CD14-positive monocyte (primary cell): ENCODE data around the gene LLGL2. TPM values are rescaled to one million over a fixed set of nuclear protein-coding genes. Genes with fewer than 3 reads are reported as not detected.

Experiments used
- DNase-seq, 3 donors: peaks; one replicate each; pipeline ENCODE4 v3.0.0-alpha.2; 2011 to 2022
- H2AFZ ChIP-seq: 2 replicates; pipeline ENCODE4 v1.6.0; 2012; ENCODE audit warnings: mild to moderate bottlenecking, low read depth, low read length, inconsistent platforms; ENCODE audit not compliant: insufficient read depth, poor library complexity, severe bottlenecking
- H3K27ac ChIP-seq, 2 donors: 1 replicate in 1 of 2; 2 replicates in 1 of 2; pipeline ENCODE4 v1.5.1; 2012 to 2013; ENCODE audit warnings: low read length in 2 of 2, control low read depth in 1 of 2, inconsistent platforms in 1 of 2, low read depth in 1 of 2, mild to moderate bottlenecking in 1 of 2
- H3K27me3 ChIP-seq, 2 donors: one replicate each; pipeline versions ENCODE4 v1.6.0 to v1.6.1; 2011 to 2013; ENCODE audit warnings: low read length in 2 of 2; ENCODE audit not compliant: control insufficient read depth in 2 of 2, insufficient read depth in 2 of 2
- H3K36me3 ChIP-seq, 2 donors: replicated peaks in 1 of 2; 1 replicate in 1 of 2; 2 replicates in 1 of 2; pipeline versions ENCODE4 v1.5.1 to v1.6.1; 2012 to 2013; ENCODE audit warnings: low read length in 2 of 2, control low read depth in 1 of 2, inconsistent platforms in 1 of 2, mild to moderate bottlenecking in 1 of 2; ENCODE audit not compliant: insufficient read depth in 2 of 2, control insufficient read depth in 1 of 2
- H3K4me1 ChIP-seq, 2 donors: 1 replicate in 1 of 2; 2 replicates in 1 of 2; pipeline versions ENCODE4 v1.5.1 to v1.6.1; 2012 to 2013; ENCODE audit warnings: low read length in 2 of 2, control low read depth in 1 of 2, inconsistent platforms in 1 of 2, mild to moderate bottlenecking in 1 of 2, moderate library complexity in 1 of 2; ENCODE audit not compliant: insufficient read depth in 2 of 2, control insufficient read depth in 1 of 2
- H3K4me2 ChIP-seq: replicated peaks from 2 replicates; pipeline ENCODE3; 2012; ENCODE audit warnings: low read length, moderate library complexity, mild to moderate bottlenecking; ENCODE audit not compliant: poor library complexity, severe bottlenecking; ENCODE audit errors: extremely low read depth
- H3K4me3 ChIP-seq, 3 experiments: fragments of 200-600 bp in 1 of 3; sonication (generic) in 1 of 3; replicated peaks in 1 of 3; 1 replicate in 2 of 3; 2 replicates in 1 of 3; pipeline ENCODE4 v1.5.1; 2011 to 2013; ENCODE audit warnings: low read length in 3 of 3, mild to moderate bottlenecking in 3 of 3, control low read depth in 2 of 3, low read depth in 2 of 3, inconsistent platforms in 1 of 3, moderate library complexity in 1 of 3
- H3K79me2 ChIP-seq: 2 replicates; pipeline ENCODE4 v1.6.0; 2012; ENCODE audit warnings: mild to moderate bottlenecking, control low read depth, inconsistent platforms, low read length, moderate library complexity; ENCODE audit not compliant: insufficient read depth
- H3K9ac ChIP-seq: 2 replicates; pipeline ENCODE4 v1.6.0; 2017; ENCODE audit warnings: low read length, mild to moderate bottlenecking; ENCODE audit not compliant: insufficient read depth, poor library complexity, severe bottlenecking
- H3K9me3 ChIP-seq, 2 donors: replicated peaks in 1 of 2; 1 replicate in 1 of 2; 2 replicates in 1 of 2; pipeline versions ENCODE4 v1.5.1 to v1.6.1; 2012 to 2013; ENCODE audit warnings: low read length in 2 of 2, control low read depth in 1 of 2; ENCODE audit not compliant: control insufficient read depth in 1 of 2, insufficient read depth in 1 of 2
- H4K20me1 ChIP-seq: 2 replicates; pipeline ENCODE4 v1.6.0; 2012; ENCODE audit warnings: mild to moderate bottlenecking, low read length, control low read depth, moderate library complexity; ENCODE audit not compliant: insufficient read depth
- H3K27ac Mint-ChIP-seq, 7 donors: one replicate each; pipeline ENCODE4 v1.8.0; 2020; ENCODE audit warnings: mild to moderate bottlenecking in 7 of 7, mixed read lengths in 7 of 7, moderate library complexity in 6 of 7, inconsistent platforms in 2 of 7
- H3K27me3 Mint-ChIP-seq, 3 donors: one replicate each; pipeline ENCODE4 v1.8.0; 2021 to 2022; ENCODE audit warnings: low read depth in 3 of 3, mild to moderate bottlenecking in 3 of 3, mixed read lengths in 3 of 3, moderate library complexity in 3 of 3, inconsistent platforms in 1 of 3
- H3K36me3 Mint-ChIP-seq, 2 donors: one replicate each; pipeline ENCODE4 v1.8.0; 2020; ENCODE audit warnings: mixed read lengths in 2 of 2, inconsistent platforms in 1 of 2, mild to moderate bottlenecking in 1 of 2
- H3K4me1 Mint-ChIP-seq: one replicate; pipeline ENCODE4 v1.8.0; 2020; ENCODE audit warnings: mild to moderate bottlenecking, mixed read lengths
- H3K4me3 Mint-ChIP-seq, 2 donors: one replicate each; pipeline ENCODE4 v1.8.0; 2020; ENCODE audit warnings: mild to moderate bottlenecking in 2 of 2, mixed read lengths in 2 of 2, moderate library complexity in 1 of 2
- H3K9me3 Mint-ChIP-seq, 7 donors: one replicate each; pipeline ENCODE4 v1.8.0; 2020 to 2022; ENCODE audit warnings: mixed read lengths in 7 of 7, mild to moderate bottlenecking in 6 of 7, moderate library complexity in 6 of 7, inconsistent platforms in 2 of 7
- CTCF ChIP-seq: fragments of 200-600 bp; IDR thresholded peaks from one replicate; pipeline ENCODE4 v1.8.0; 2022; ENCODE audit warnings: antibody characterized with exemption, mild to moderate bottlenecking
- WGBS: methylation state at CpG from one replicate; pipeline ENCODE4 v1.1.5; 2013; ENCODE audit warnings: missing lambda C conversion rate; ENCODE audit not compliant: insufficient coverage; 5-methylcytosine and 5-hydroxymethylcytosine counted together
- intact Hi-C, 2 donors: fragments of 100-400 bp; cut with micrococcal nuclease; formaldehyde crosslinking; loops; one replicate each; pipeline versions ENCODE4 v1.15.0 to v1.15.1; 2023
- polyA plus RNA-seq, 3 donors: library from polyadenylated mRNA; depleted of rRNA in 1 of 3; unstranded in 2 of 3; stranded (reverse) in 1 of 3; fragments of 300-500 nt in 2 of 3; fragments of >200 nt in 1 of 3; fragmentation: Illumina TruSeq in 2 of 3; gene quantifications; 1 replicate in 2 of 3; 2 replicates in 1 of 3; pipeline ENCODE4 v1.2.3, GENCODE V29; 2012 to 2021

The LLGL2 gene
- polyA plus RNA-seq, 3 donors, result 4.8 to 7.5 (median 5.5) TPM

- H3K27me3 Mint-ChIP-seq, result peaks cover 0 to 4% (median 2%) of the 10 kb centered on the region in 3 donors
- no peaks in the 10 kb centered on the region for H3K79me2 ChIP-seq
- H3K4me3 ChIP-seq, result no peak overlapping the region
- intact Hi-C loops, result no loop called here
- H2AFZ ChIP-seq, result no peak overlapping the region
- H3K9ac ChIP-seq, result no peak overlapping the region
- 95% methylated on average over 27 of the region's 28 CpGs for WGBS
- H3K4me2 ChIP-seq, result no peak overlapping the region
- no peak for TF ChIP-seq CTCF
- peaks cover 3 to 4% of the 10 kb centered on the region in 2 donors for H3K4me1 ChIP-seq
- no peak overlapping the region for H3K27ac ChIP-seq
- H3K36me3 ChIP-seq, result no peaks in the 10 kb centered on the region
- no peak for DNase-seq
- no peaks in the 10 kb centered on the region for H4K20me1 ChIP-seq
- no peaks in the 10 kb centered on the region for H3K27me3 ChIP-seq
- no peak overlapping the region for H3K4me3 Mint-ChIP-seq
- no peak overlapping the region for H3K27ac Mint-ChIP-seq
- peaks cover 6% of the 10 kb centered on the region for H3K4me1 Mint-ChIP-seq
- no peaks in the 10 kb centered on the region for H3K9me3 ChIP-seq
- H3K9me3 Mint-ChIP-seq, result peaks cover 0 to 2% (median 0%) of the 10 kb centered on the region in 7 donors
- H3K36me3 Mint-ChIP-seq, result no peaks in the 10 kb centered on the region
Observed at GRCh38 chr17:75563063-75563758, 37.7 kb downstream of the LLGL2 start.

GRCh38 chr17:75564195-75564594 is 38.7 kb downstream of the LLGL2 start:
- Histone ChIP-seq H3K4me3 (no peak overlapping the region), H3K36me3 (no peaks in the 10 kb centered on the region), H4K20me1 (no peaks in the 10 kb centered on the region), H3K9me3 (no peaks in the 10 kb centered on the region), H3K79me2 (no peaks in the 10 kb centered on the region), H3K4me1 (peaks cover 3 to 4% of the 10 kb centered on the region in 2 donors), H3K27ac (no peak overlapping the region), H2AFZ (no peak overlapping the region), H3K27me3 (no peaks in the 10 kb centered on the region), H3K9ac (no peak overlapping the region), H3K4me2 (no peak overlapping the region)
- 92% methylated on average over 9 of the region's 11 CpGs for WGBS
- peaks cover 0 to 4% (median 2%) of the 10 kb centered on the region in 3 donors for H3K27me3 Mint-ChIP-seq
- peaks cover 6% of the 10 kb centered on the region for H3K4me1 Mint-ChIP-seq
- DNase-seq, result no peak
- H3K9me3 Mint-ChIP-seq, result no peaks in the 10 kb centered on the region
- no peak for TF ChIP-seq CTCF
- intact Hi-C loops, result no loop called here
- H3K27ac Mint-ChIP-seq, result no peak overlapping the region
- no peaks in the 10 kb centered on the region for H3K36me3 Mint-ChIP-seq
- H3K4me3 Mint-ChIP-seq, result no peak overlapping the region
